Stomach (tissue), 9 donors: Measurements from ENCODE around the gene AREL1. TPM values are rescaled to one million over a fixed set of nuclear protein-coding genes. Genes with fewer than 3 reads are reported as not detected.
A peak's percentile ranks its signal among the peaks of the same experiment; 100 is the strongest.

ENCODE experiments used
- DNase-seq, 2 donors: peaks; one replicate each; pipeline versions ENCODE4 v3.0.0 to v3.0.0-alpha.2; 2013 to 2019
- H3K27ac ChIP-seq, 5 donors: fragments of 200-600 bp in 4 of 5; sonication (generic) in 4 of 5; one replicate each; pipeline ENCODE4 v1.5.1; 2013 to 2019; ENCODE audit warnings: mild to moderate bottlenecking in 1 of 5, moderate library complexity in 1 of 5
- H3K27me3 ChIP-seq, 3 donors: fragments of 200-600 bp; sonication (generic); one replicate each; pipeline ENCODE4 v1.5.1; 2017 to 2019; ENCODE audit warnings: mixed run types in 1 of 3
- H3K36me3 ChIP-seq, 4 donors: fragments of 200-600 bp; sonication (generic); 1 replicate in 3 of 4; 2 replicates in 1 of 4; pipeline ENCODE4 v1.5.1; 2016 to 2019
- H3K4me1 ChIP-seq, 4 donors: fragments of 200-600 bp; sonication (generic); one replicate each; pipeline ENCODE4 v1.5.1; 2016 to 2019
- H3K4me3 ChIP-seq, 4 donors: fragments of 200-600 bp; sonication (generic) in 3 of 4; one replicate each; pipeline ENCODE4 v1.5.1; 2016 to 2019; ENCODE audit warnings: mild to moderate bottlenecking in 1 of 4
- H3K9me3 ChIP-seq, 4 donors: fragments of 200-600 bp; sonication (generic); one replicate each; pipeline ENCODE4 v1.5.1; 2016 to 2019
- EP300 ChIP-seq: sonication (generic); formaldehyde crosslinking; IDR thresholded peaks from one replicate; pipeline ENCODE4 v1.6.1; 2017; ENCODE audit warnings: antibody characterized with exemption
- POLR2A ChIP-seq, 4 donors: fragments of 450-650 bp; IDR thresholded peaks; one replicate each; pipeline ENCODE4 v1.6.1; 2016; ENCODE audit warnings: antibody characterized with exemption in 4 of 4, control low read depth in 2 of 4, mild to moderate bottlenecking in 1 of 4, moderate library complexity in 1 of 4
- POLR2AphosphoS5 ChIP-seq, 3 donors: sonication (generic); formaldehyde crosslinking; IDR thresholded peaks; one replicate each; pipeline ENCODE4 v1.6.1; 2016; ENCODE audit warnings: antibody characterized with exemption in 3 of 3
- WGBS, 5 donors: extraction: QIAGEN DNeasy Blood & Tissue Kit in 3 of 5; methylation state at CpG; one replicate each; pipeline versions ENCODE4 v1.1.5 to v1.1.7; 2013 to 2018; 5-methylcytosine and 5-hydroxymethylcytosine counted together
- intact Hi-C: fragments of 100-400 bp; cut with DNase I; formaldehyde crosslinking; loops from one replicate; pipeline ENCODE4 v1.15.1; 2023; ENCODE audit warnings: low total_unique reads
- polyA plus RNA-seq, 3 donors: library from polyadenylated mRNA; stranded (reverse); fragments of 200-250 nt; gene quantifications; one replicate each; pipeline ENCODE4 v1.2.3, GENCODE V29; 2013
- total RNA-seq, 5 donors: library from RNA; depleted of rRNA; stranded (reverse); fragments of >200 nt; gene quantifications; one replicate each; pipeline versions ENCODE4 v1.1.0 to v1.2.3, GENCODE V29; 2014 to 2016
- TF ChIP-seq, protein P1 (sequence below), 7 experiments: fragments of 450-650 bp in 4 of 7; fragments of 200-600 bp in 3 of 7; sonication (generic) in 3 of 7; IDR thresholded peaks; one replicate each; pipeline ENCODE4 v1.5.1; 2016 to 2019; ENCODE audit warnings: antibody characterized with exemption in 7 of 7, control low read depth in 2 of 7, mild to moderate bottlenecking in 1 of 7
- donor health status: healthy with polysubstance abuse.
- donor health status: Bipolar disorder and iron deficiency.
- donor health status: healthy.

Gene AREL1
- total and polyA plus RNA-seq, 8 donors = 6.9 to 51.4 (median 12.0) TPM

DNA sequence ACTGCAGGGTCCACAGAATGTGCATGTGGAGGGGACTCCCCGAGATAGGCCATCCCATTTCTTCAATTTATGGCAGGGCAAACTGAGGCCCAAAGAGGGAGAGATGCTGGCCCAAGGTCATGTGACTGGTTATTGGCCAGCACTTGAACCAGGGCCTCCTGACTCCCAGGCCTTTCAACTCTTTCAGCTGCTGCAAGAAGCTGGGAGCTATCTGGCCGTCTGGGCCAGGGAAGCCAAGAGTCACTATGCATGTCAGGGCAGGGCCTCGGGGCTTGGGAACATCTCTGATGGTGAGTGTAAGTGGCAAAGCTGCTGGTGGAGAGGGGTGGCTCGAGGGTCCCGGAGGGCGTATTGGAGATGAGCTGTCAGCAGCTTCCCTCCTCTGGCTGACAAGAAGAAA lies 91.3 kb downstream of the AREL1 start:
- intact Hi-C loops = no loop called here
- no peaks in the 10 kb centered on the region for H3K9me3 ChIP-seq
- no peak for TF ChIP-seq POLR2AphosphoS5 (IDR thresholded peaks at IDR 0.05)
- TF ChIP-seq, protein P1, sequence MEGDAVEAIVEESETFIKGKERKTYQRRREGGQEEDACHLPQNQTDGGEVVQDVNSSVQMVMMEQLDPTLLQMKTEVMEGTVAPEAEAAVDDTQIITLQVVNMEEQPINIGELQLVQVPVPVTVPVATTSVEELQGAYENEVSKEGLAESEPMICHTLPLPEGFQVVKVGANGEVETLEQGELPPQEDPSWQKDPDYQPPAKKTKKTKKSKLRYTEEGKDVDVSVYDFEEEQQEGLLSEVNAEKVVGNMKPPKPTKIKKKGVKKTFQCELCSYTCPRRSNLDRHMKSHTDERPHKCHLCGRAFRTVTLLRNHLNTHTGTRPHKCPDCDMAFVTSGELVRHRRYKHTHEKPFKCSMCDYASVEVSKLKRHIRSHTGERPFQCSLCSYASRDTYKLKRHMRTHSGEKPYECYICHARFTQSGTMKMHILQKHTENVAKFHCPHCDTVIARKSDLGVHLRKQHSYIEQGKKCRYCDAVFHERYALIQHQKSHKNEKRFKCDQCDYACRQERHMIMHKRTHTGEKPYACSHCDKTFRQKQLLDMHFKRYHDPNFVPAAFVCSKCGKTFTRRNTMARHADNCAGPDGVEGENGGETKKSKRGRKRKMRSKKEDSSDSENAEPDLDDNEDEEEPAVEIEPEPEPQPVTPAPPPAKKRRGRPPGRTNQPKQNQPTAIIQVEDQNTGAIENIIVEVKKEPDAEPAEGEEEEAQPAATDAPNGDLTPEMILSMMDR (IDR thresholded peaks at IDR 0.05) = no peak
- no peak for TF ChIP-seq EP300
- no peak for TF ChIP-seq POLR2A (IDR thresholded peaks at IDR 0.05)
- peaks cover 15 to 48% (median 17%) of the 10 kb centered on the region in 4 donors for H3K4me1 ChIP-seq
- no peak for DNase-seq
- H3K27ac ChIP-seq = peak overlapping the region in 1 of 5 donors; percentile 2
- WGBS, 5 donors = 71 to 86% (median 83%) methylated on average over 6 of the region's 6 CpGs
- peaks cover 0 to 16% (median 0%) of the 10 kb centered on the region in 3 donors for H3K27me3 ChIP-seq
- no peak overlapping the region for H3K4me3 ChIP-seq
- H3K36me3 ChIP-seq = no peaks in the 10 kb centered on the region

DNA sequence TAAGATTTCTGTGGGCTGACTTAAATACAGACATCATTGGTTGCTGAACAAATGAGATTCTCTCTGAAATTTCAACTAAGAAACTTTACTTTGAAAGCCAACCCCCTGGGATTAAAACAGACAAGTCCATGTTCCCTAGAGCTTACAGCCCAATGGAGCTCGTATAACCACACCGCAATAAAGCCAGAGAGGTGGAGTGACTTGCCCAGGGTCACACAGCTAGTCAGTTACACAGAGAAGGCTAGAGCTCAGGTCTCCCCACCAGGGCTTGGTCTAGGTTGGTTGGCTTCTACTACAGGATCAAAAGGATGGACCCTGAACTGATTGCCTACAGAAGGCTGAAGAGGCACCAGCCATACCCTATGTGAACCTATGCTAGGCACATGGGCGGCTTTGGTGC lies 92.0 kb downstream of the AREL1 start:
- no peaks in the 10 kb centered on the region for H3K9me3 ChIP-seq
- no peak for DNase-seq
- peak overlapping the region in 2 of 5 donors; percentile 60 to 74 for H3K27ac ChIP-seq
- H3K4me3 ChIP-seq = no peak overlapping the region
- no peak for TF ChIP-seq POLR2AphosphoS5 (IDR thresholded peaks at IDR 0.05)
- TF ChIP-seq, protein P1 (IDR thresholded peaks at IDR 0.05) = no peak
- TF ChIP-seq POLR2A (IDR thresholded peaks at IDR 0.05) = no peak
- no peak for TF ChIP-seq EP300
- intact Hi-C loops = no loop called here
- H3K36me3 ChIP-seq = no peaks in the 10 kb centered on the region
- H3K27me3 ChIP-seq = peaks cover 0 to 16% (median 0%) of the 10 kb centered on the region in 3 donors
- 92 to 100% (median 96%) methylated on average over 3 of the region's 3 CpGs for WGBS, 5 donors
- peaks cover 15 to 52% (median 18%) of the 10 kb centered on the region in 4 donors for H3K4me1 ChIP-seq

DNA sequence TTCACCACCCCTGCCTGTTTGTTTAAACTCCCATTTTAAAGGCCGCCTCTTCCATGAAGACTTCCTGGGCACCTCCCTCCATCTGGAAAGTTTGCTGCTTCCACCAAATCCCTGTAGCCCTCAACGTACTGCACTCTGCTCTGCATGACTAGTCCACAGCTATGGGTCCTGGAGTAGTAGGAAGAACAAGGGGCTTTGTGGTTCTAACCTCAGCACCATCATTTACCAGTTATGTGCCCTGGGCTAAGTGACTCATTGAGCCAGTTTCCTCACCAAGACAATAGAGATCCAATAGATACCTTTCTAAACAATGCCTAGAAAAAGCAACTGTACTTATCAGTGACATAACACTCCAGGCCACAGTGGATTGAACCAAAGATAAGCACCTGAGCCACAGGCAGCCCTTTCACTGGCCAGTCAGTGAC lies 92.4 kb downstream of the AREL1 start:
- TF ChIP-seq POLR2AphosphoS5 (IDR thresholded peaks at IDR 0.05) = no peak
- no peak for TF ChIP-seq POLR2A (IDR thresholded peaks at IDR 0.05)
- no peak for TF ChIP-seq EP300
- TF ChIP-seq, protein P1 (IDR thresholded peaks at IDR 0.05) = no peak
- Histone ChIP-seq H3K27me3 (peaks cover 0 to 16% (median 0%) of the 10 kb centered on the region in 3 donors), H3K4me3 (no peak overlapping the region), H3K9me3 (no peaks in the 10 kb centered on the region), H3K27ac (peak overlapping the region in 4 of 5 donors; percentile 47 to 81 (median 67)), H3K36me3 (no peaks in the 10 kb centered on the region), H3K4me1 (peaks cover 15 to 55% (median 18%) of the 10 kb centered on the region in 4 donors)
- no peak for DNase-seq
- intact Hi-C loops = no loop called here
- WGBS, 5 donors = 61 to 76% (median 64%) methylated on average over 2 of the region's 2 CpGs

DNA sequence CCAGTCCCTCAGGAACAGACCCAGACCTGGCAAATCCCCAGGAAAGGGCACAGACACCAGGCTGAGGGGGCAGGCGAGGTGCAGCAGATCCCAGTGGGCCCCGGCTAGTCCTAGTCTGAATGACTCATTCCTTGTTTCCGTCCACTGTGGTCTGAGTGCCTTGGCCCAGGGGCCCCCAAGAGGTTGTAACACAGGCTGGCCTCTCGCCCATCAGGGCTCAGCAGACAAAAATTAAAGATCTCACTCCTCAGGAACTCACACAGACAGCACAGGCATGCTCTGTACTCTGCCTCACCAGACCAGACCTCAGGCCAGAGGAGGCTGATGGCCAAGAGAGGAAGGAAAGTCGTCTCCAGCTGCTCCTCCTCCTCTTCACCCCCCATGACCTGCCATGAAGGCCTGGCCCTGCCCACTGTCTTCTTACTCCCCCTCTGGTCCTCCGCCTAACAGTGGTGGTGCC lies 93.2 kb downstream of the AREL1 start:
- H3K4me3 ChIP-seq = no peak overlapping the region
- H3K27me3 ChIP-seq = peaks cover 0 to 16% (median 0%) of the 10 kb centered on the region in 3 donors
- no peaks in the 10 kb centered on the region for H3K9me3 ChIP-seq
- peak overlapping the region in 4 of 5 donors; percentile 60 to 81 (median 70) for H3K27ac ChIP-seq
- H3K4me1 ChIP-seq = peaks cover 15 to 55% (median 18%) of the 10 kb centered on the region in 4 donors
- H3K36me3 ChIP-seq = no peaks in the 10 kb centered on the region
- TF ChIP-seq POLR2A (IDR thresholded peaks at IDR 0.05) (no peak), POLR2AphosphoS5 (IDR thresholded peaks at IDR 0.05) (peak in 2 of 3 donors; percentile 20 to 48)
- peak; percentile 53 to 72 for DNase-seq
- WGBS, 5 donors = 48 to 69% (median 55%) methylated on average over 6 of the region's 6 CpGs
- intact Hi-C loops = no loop called here
